HepG2 (cell line): ENCODE measurements around the gene ELF2. TPM values are rescaled to one million over a fixed set of nuclear protein-coding genes. Genes with fewer than 3 reads are reported as not detected.

Experiments used
- ATAC-seq: fragments of 200-7000 bp; cut with Tn5 transposase; 3 replicates; pipeline ENCODE4 v1.9.1; 2020; ENCODE audit warnings: mild to moderate bottlenecking, moderate library complexity
- BruUV-seq: library from RNA; stranded (reverse); fragments of 400-500 nt; replicated peaks from 2 replicates; lab custom pipeline; 2021; lab: Mats Ljungman, UMichigan
- CTCF ChIA-PET: fragments of 300-600 bp; formaldehyde crosslinking; extraction: SDS; loops from one replicate; lab custom pipeline; 2021; ENCODE audit warnings: low total read pairs, inconsistent platforms, low intra/inter-chr PET ratio; lab: Yijun Ruan, JAX
- POLR2A ChIA-PET: fragments of 350-600 bp; sonication (Branson Sonifier 250); formaldehyde crosslinking; loops from one replicate; lab custom pipeline; 2020; ENCODE audit warnings: antibody characterized with exemption, inconsistent platforms; lab: Yijun Ruan, JAX
- DNase-seq: peaks from one replicate; pipeline ENCODE4 v3.0.0-alpha.2; 2015; ENCODE audit warnings: low spot score
- FAIRE-seq: peaks from 3 replicates; lab custom pipeline; 2011; peaks lifted over from hg19 to GRCh38; lab: Jason Lieb, UNC
- H2AFZ ChIP-seq: one replicate; pipeline ENCODE4 v1.6.1; 2011; ENCODE audit warnings: low read length, inconsistent platforms
- H3K27ac ChIP-seq: fragments of 300-600 bp; 3 replicates; pipeline ENCODE4 v1.8.0; 2011; ENCODE audit warnings: mixed run types, mild to moderate bottlenecking, mixed read lengths, low read length, inconsistent platforms; ENCODE audit not compliant: insufficient read depth; ENCODE audit errors: extremely low read length
- H3K27me3 ChIP-seq, 2 experiments: fragments of 200-600 bp in 1 of 2; 2 replicates in 1 of 2; 3 replicates in 1 of 2; pipeline versions ENCODE4 v1.6.0 to v1.8.0; 2011; ENCODE audit warnings: low read length in 2 of 2, mild to moderate bottlenecking in 2 of 2, moderate library complexity in 2 of 2, inconsistent platforms in 1 of 2; ENCODE audit not compliant: insufficient read depth in 2 of 2, control insufficient read depth in 1 of 2
- H3K36me3 ChIP-seq, 2 experiments: fragments of 200-600 bp in 1 of 2; replicated peaks in 1 of 2; 2 replicates in 1 of 2; 3 replicates in 1 of 2; pipeline versions ENCODE4 v1.5.1 to v1.8.0; 2011; ENCODE audit warnings: low read length in 2 of 2, inconsistent platforms in 1 of 2; ENCODE audit not compliant: insufficient read depth in 2 of 2, control insufficient read depth in 1 of 2
- H3K4me1 ChIP-seq: 2 replicates; pipeline ENCODE4 v1.5.1; 2012; ENCODE audit warnings: low read length, inconsistent platforms; ENCODE audit not compliant: insufficient read depth
- H3K4me2 ChIP-seq: 2 replicates; pipeline ENCODE4 v1.6.0; 2011; ENCODE audit warnings: low read depth, low read length, inconsistent platforms
- H3K4me3 ChIP-seq, 3 experiments: fragments of 200-600 bp in 1 of 3; sonication (generic), shearing (Covaris generic) in 1 of 3; replicated peaks in 1 of 3; 2 replicates each; pipeline ENCODE4 v1.5.1; 2011 to 2016; ENCODE audit warnings: low read length in 3 of 3, inconsistent platforms in 2 of 3, low read depth in 2 of 3, mild to moderate bottlenecking in 2 of 3, control low read depth in 1 of 3, mixed read lengths in 1 of 3; ENCODE audit not compliant: insufficient read depth in 1 of 3
- H3K79me2 ChIP-seq: one replicate; pipeline ENCODE4 v1.6.1; 2011; ENCODE audit warnings: low read length, inconsistent platforms; ENCODE audit not compliant: insufficient read depth
- H3K9ac ChIP-seq: 2 replicates; pipeline ENCODE4 v1.6.0; 2011; ENCODE audit warnings: mild to moderate bottlenecking, low read depth, low read length, inconsistent platforms; ENCODE audit not compliant: insufficient read depth
- H3K9me3 ChIP-seq: 2 replicates; pipeline ENCODE4 v1.5.1; 2012; ENCODE audit warnings: mild to moderate bottlenecking, low read length
- H4K20me1 ChIP-seq: 2 replicates; pipeline ENCODE4 v1.6.0; 2011; ENCODE audit warnings: inconsistent platforms, mild to moderate bottlenecking, low read length, moderate library complexity; ENCODE audit not compliant: insufficient read depth
- MBD4 ChIP-seq: IDR thresholded peaks from 2 replicates; pipeline ENCODE4 v1.6.1; 2012; ENCODE audit warnings: low read length, inconsistent platforms, borderline replicate concordance
- NFKB2 ChIP-seq: sonication (generic); formaldehyde crosslinking; IDR thresholded peaks from 2 replicates; pipeline ENCODE4 v1.4.0; 2020; ENCODE audit warnings: missing genetic modification reagents, borderline replicate concordance
- NRL ChIP-seq: sonication (generic); formaldehyde crosslinking; IDR thresholded peaks from 2 replicates; pipeline ENCODE4 v1.5.0; 2020; ENCODE audit warnings: missing genetic modification reagents, mild to moderate bottlenecking, moderate library complexity, borderline replicate concordance
- TARDBP ChIP-seq: sonication (generic); formaldehyde crosslinking; IDR thresholded peaks from 2 replicates; pipeline ENCODE4 v1.8.0; 2022; ENCODE audit warnings: mild to moderate bottlenecking, missing genetic modification reagents
- ZNF160 ChIP-seq: sonication (generic); formaldehyde crosslinking; IDR thresholded peaks from 2 replicates; pipeline ENCODE4 v1.8.0; 2022; ENCODE audit warnings: mild to moderate bottlenecking, inconsistent platforms, missing genetic modification reagents
- ZNF275 ChIP-seq: sonication (generic); formaldehyde crosslinking; IDR thresholded peaks from 2 replicates; pipeline ENCODE4 v1.8.0; 2022; ENCODE audit warnings: missing genetic modification reagents, mild to moderate bottlenecking, inconsistent platforms, borderline replicate concordance
- ZNF292 ChIP-seq: sonication (generic); formaldehyde crosslinking; IDR thresholded peaks from 2 replicates; pipeline ENCODE4 v1.8.1; 2022; ENCODE audit warnings: mild to moderate bottlenecking, low read depth, missing genetic modification reagents, borderline replicate concordance
- ZNF33B ChIP-seq: sonication (generic); formaldehyde crosslinking; IDR thresholded peaks from 2 replicates; pipeline ENCODE4 v1.5.1; 2020; ENCODE audit warnings: mild to moderate bottlenecking, missing genetic modification reagents
- ZNF367 ChIP-seq: sonication (generic); formaldehyde crosslinking; IDR thresholded peaks from 2 replicates; pipeline ENCODE4 v1.4.0; 2020; ENCODE audit warnings: missing genetic modification reagents, borderline replicate concordance
- ZNF720 ChIP-seq: sonication (generic); formaldehyde crosslinking; IDR thresholded peaks from 2 replicates; pipeline ENCODE4 v1.4.0; 2020; ENCODE audit warnings: missing genetic modification reagents
- ZNF792 ChIP-seq: IDR thresholded peaks from 2 replicates; pipeline ENCODE4 v1.6.1; 2016
- ZSCAN22 ChIP-seq: sonication (generic); formaldehyde crosslinking; IDR thresholded peaks from 2 replicates; pipeline ENCODE4 v1.4.0; 2020; ENCODE audit warnings: mild to moderate bottlenecking, missing genetic modification reagents
- WGBS: methylation state at CpG from one replicate; pipeline ENCODE4 v1.1.6; 2017; ENCODE audit warnings: low lambda C conversion rate; 5-methylcytosine and 5-hydroxymethylcytosine counted together
- in situ Hi-C: cut with HindIII; loops from 2 replicates; pipeline ENCODE4 v1.10.0; 2017; ENCODE audit warnings: low pct_unique_long_range_greater_than_20kb; ENCODE audit not compliant: extremely low pct_ligation_motif_present
- intact Hi-C: fragments of 100-400 bp; cut with micrococcal nuclease; formaldehyde crosslinking; loops from one replicate; pipeline ENCODE4 v1.10.0; 2022; ENCODE audit not compliant: unreplicated experiment
- polyA plus RNA-seq, 8 experiments: library from polyadenylated mRNA; depleted of rRNA in 3 of 8; stranded (reverse) in 7 of 8; unstranded in 1 of 8; fragments of >200 nt; fragmentation: Illumina TruSeq in 4 of 8; extraction: Trizol in 4 of 8; gene quantifications; 2 replicates each; pipeline versions ENCODE4 v1.2.1 to v1.2.3, GENCODE V29; 2011 to 2016; ENCODE audit warnings: low read depth in 4 of 8, missing spikeins in 1 of 8, mixed read lengths in 1 of 8; ENCODE audit not compliant: insufficient read depth in 1 of 8
- total RNA-seq, 5 experiments: library from RNA; depleted of rRNA; stranded (reverse); fragments of >200 nt; fragmentation: Illumina TruSeq; extraction: Trizol; gene quantifications; 2 replicates each; pipeline ENCODE4 v1.2.3, GENCODE V29; 2016; ENCODE audit warnings: low read depth in 1 of 5
- TF ChIP-seq, protein P1 (sequence below): sonication (generic); formaldehyde crosslinking; conservative IDR thresholded peaks from 2 replicates; pipeline ENCODE4 v1.8.1; 2023; ENCODE audit warnings: missing genetic modification reagents

ELF2 gene
- total and polyA plus RNA-seq, 2 of the 13 experiments (the other 11 are each of a cell fraction or from before 2014, with no cell fraction given) = 28.6 to 35.4 TPM

- FAIRE-seq (no peak), ATAC-seq (no peak)
- no peaks in the 10 kb centered on the region for H3K9me3 ChIP-seq
These were observed 140.1 kb downstream of the ELF2 start for GRCh38 chr4:139036885-139037284.

More at GRCh38 chr4:139036885-139037284, 140.1 kb downstream of the ELF2 start:
- H4K20me1 ChIP-seq = peaks cover 15% of the 10 kb centered on the region; the same call in 1 of the 2 replicates
- no peak overlapping the region for H3K4me2 ChIP-seq
- no peak overlapping the region for H3K9ac ChIP-seq
- no peak overlapping the region for H3K4me3 ChIP-seq
- TF ChIP-seq MBD4 = no peak
- TF ChIP-seq ZNF720 = no peak
- no peak for TF ChIP-seq NRL (CRISPR knock-in tag)
- no peak for TF ChIP-seq ZNF275
- TF ChIP-seq ZNF292 (CRISPR knock-in tag) = no peak
- TF ChIP-seq ZSCAN22 = no peak
- no peak for TF ChIP-seq ZNF367 (CRISPR knock-in tag)
- TF ChIP-seq TARDBP (CRISPR knock-in tag) = no peak
- no peak for TF ChIP-seq NFKB2 (CRISPR knock-in tag)
- TF ChIP-seq ZNF792 (CRISPR knock-in tag) = no peak
- TF ChIP-seq ZNF33B (CRISPR knock-in tag) = no peak
- no peak for TF ChIP-seq ZNF160 (CRISPR knock-in tag)
- TF ChIP-seq, protein P1, sequence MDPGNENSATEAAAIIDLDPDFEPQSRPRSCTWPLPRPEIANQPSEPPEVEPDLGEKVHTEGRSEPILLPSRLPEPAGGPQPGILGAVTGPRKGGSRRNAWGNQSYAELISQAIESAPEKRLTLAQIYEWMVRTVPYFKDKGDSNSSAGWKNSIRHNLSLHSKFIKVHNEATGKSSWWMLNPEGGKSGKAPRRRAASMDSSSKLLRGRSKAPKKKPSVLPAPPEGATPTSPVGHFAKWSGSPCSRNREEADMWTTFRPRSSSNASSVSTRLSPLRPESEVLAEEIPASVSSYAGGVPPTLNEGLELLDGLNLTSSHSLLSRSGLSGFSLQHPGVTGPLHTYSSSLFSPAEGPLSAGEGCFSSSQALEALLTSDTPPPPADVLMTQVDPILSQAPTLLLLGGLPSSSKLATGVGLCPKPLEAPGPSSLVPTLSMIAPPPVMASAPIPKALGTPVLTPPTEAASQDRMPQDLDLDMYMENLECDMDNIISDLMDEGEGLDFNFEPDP (CRISPR knock-in tag) = no peak
- TF ChIP-seq, all 625 proteins: peak for 0
- Histone ChIP-seq H3K79me2 (peaks cover 87% of the 10 kb centered on the region), H3K27ac (no peak overlapping the region), H2AFZ (no peak overlapping the region), H3K36me3 (peaks cover 4 to 14% of the 10 kb centered on the region in 2 experiments; a peak in 3 of 5 replicates), H3K27me3 (no peaks in the 10 kb centered on the region), H3K4me1 (peaks cover 15% of the 10 kb centered on the region)
- CTCF ChIA-PET = no interaction called here
- intact Hi-C loops (loop anchor here (10.0 kb wide), 1 partner anchor 498 kb away; no protein-coding TSS in a partner anchor), in situ Hi-C loops (no loop called here)
- DNase-seq = no peak
- BruUV-seq = no TSS peak
- WGBS = 98% methylated on average over 2 of the region's 2 CpGs
- POLR2A ChIA-PET = no interaction called here
